Measurements from ENCODE around the gene ADAM19.
A peak's percentile ranks its signal among the peaks of the same experiment; 100 is the strongest.

ADAM19 gene

DNA sequence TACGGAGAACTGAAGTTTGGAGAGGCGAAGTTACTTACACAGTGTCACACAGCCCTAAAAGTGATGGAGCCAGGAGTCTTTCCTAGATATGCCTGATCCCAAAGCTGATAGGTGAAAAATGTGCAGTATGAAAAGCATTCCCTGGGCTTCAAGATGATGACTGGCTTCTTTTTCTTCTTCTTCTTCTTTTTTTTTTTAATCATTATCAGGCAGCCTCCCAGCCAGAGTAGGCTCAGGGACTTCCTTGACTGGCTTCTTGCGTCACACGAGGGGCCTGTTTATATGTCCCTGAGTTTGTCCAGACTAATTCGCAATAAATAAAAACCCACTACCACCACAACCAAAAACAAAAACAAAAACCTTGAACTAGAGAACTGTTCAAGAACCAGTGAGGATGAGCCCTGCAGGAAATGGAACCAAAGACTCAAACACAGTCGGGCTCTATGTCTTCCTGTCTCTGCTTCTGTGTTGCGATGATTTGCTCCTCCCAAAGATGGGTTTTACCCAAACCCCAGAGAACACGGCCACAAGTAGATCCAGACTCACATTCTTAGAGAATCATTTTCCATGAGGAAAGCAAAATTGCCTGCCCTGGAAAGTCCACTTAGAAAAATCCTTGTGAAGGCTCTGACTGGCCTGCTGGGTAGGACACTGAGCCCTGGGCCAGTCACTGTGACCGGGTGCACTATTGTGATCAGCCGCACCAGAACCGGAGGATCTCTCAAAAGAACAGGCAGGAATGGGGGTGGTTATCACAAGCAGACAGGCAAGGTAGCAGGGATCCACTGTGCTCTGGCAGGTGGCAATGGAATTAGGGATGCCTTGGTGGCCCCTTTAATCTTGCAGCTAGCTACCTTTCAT lies 38.0 kb upstream of the ADAM19 start:
- Mint-ChIP-seq H3K27ac (no peak overlapping the region), H3K4me1 (peaks cover 32% of the 10 kb centered on the region), H3K27me3 (ENCODE audit: low read depth, poor library complexity) (peaks cover 4% of the 10 kb centered on the region), H3K9me3 (peaks cover 3% of the 10 kb centered on the region), H3K36me3 (ENCODE audit: low read depth) (no peaks in the 10 kb centered on the region), H3K4me3 (no peak overlapping the region)
- TF ChIP-seq, protein P1, sequence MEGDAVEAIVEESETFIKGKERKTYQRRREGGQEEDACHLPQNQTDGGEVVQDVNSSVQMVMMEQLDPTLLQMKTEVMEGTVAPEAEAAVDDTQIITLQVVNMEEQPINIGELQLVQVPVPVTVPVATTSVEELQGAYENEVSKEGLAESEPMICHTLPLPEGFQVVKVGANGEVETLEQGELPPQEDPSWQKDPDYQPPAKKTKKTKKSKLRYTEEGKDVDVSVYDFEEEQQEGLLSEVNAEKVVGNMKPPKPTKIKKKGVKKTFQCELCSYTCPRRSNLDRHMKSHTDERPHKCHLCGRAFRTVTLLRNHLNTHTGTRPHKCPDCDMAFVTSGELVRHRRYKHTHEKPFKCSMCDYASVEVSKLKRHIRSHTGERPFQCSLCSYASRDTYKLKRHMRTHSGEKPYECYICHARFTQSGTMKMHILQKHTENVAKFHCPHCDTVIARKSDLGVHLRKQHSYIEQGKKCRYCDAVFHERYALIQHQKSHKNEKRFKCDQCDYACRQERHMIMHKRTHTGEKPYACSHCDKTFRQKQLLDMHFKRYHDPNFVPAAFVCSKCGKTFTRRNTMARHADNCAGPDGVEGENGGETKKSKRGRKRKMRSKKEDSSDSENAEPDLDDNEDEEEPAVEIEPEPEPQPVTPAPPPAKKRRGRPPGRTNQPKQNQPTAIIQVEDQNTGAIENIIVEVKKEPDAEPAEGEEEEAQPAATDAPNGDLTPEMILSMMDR (IDR thresholded peaks at IDR 0.05): no peak
- no peak for DNase-seq

DNA sequence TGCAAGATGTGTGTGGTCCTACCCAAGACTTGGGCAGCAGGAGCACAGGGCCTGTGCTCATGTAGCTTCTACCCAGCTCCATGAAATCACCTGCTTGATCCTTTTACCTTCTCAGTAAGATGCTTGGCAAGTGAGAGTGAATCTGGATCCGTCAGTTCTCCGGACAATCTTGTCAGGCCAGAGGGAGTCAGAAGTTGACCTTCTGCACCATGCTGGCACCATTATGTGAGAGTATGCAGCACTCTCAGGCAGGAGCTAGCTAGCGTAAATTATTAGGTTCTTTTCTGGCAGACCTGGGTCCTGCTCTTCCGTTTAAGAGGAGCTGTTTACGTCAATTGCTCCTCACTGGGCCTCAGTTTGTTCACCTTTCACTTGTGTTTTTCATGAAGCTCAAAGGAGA lies 37.0 kb upstream of the ADAM19 start:
- TF ChIP-seq, protein P1 (IDR thresholded peaks at IDR 0.05): no peak
- Mint-ChIP-seq H3K4me1 (peaks cover 32% of the 10 kb centered on the region), H3K4me3 (peak overlapping the region; percentile 16), H3K27ac (peak overlapping the region; percentile 26), H3K27me3 (ENCODE audit: low read depth, poor library complexity) (peaks cover 8% of the 10 kb centered on the region), H3K9me3 (peaks cover 3% of the 10 kb centered on the region), H3K36me3 (ENCODE audit: low read depth) (peaks cover 4% of the 10 kb centered on the region)
- DNase-seq: no peak

DNA sequence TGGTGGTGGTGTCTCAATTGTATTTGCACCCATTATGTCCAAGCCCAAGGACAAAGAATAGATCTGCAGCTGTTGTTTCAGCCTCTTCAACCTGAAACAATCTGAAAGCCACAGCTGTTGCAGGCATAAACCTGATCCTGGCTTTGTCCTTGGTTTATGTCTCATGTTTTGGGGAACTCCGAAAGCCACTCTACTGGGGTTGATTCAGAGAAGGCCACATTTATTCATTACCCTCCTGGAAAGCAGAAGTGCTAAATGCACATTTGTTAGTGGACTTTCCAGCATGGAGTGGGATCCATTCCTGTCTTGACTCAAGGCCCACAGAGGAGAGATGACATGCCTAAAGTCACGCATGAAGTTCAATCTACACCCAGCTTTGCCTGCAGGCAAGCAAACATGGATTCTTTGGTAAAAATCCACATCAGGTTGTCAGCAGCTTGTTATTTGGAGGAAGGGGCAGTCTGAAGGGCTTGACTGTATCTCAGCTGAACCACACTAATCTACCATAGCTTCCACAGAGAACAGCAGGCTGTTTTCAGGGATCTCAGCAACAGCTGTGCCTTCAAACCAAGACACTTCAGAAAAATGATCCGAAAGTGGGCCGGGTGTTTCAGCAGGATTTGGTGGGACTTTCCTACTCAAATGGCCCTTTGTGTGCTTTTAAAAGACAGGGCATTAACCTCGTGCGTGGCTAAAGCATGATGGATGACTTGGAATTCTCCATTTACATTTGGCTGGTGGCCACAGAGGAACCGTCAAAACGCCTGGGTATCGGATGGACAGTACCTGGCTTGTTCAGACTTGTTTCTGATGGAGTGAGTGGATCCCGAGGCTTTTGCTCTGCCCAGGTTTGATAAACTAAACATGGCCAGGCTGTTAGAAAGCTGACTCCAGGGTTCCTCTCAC lies 36.2 kb upstream of the ADAM19 start:
- no peak for DNase-seq
- Mint-ChIP-seq H3K4me3 (no peak overlapping the region), H3K36me3 (ENCODE audit: low read depth) (peaks cover 4% of the 10 kb centered on the region), H3K27ac (peak overlapping the region; percentile 17), H3K4me1 (peaks cover 32% of the 10 kb centered on the region), H3K9me3 (peaks cover 3% of the 10 kb centered on the region), H3K27me3 (ENCODE audit: low read depth, poor library complexity) (peaks cover 8% of the 10 kb centered on the region)
- TF ChIP-seq, protein P1 (IDR thresholded peaks at IDR 0.05): no peak

DNA sequence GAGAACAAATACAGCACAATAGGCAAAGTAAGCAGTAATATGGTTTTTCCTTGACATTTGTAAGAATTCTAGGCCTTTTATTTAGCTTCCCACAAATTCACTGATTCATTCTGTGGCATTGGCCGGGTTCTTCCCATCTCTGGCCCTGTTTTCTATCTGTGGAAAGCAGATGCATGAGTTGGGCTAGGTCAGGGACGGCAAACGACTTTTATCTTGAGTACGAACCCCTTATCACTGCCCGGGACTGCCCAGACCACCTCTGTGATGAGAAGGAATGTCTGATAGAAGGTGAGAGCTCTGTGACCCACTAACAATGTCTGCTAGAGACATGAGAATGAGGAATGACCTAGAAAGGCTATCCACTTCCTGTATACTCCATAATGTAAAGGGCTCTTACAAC lies 35.4 kb upstream of the ADAM19 start:
- TF ChIP-seq, protein P1 (IDR thresholded peaks at IDR 0.05): no peak
- DNase-seq: no peak
- no peak overlapping the region for H3K27ac Mint-ChIP-seq

DNA sequence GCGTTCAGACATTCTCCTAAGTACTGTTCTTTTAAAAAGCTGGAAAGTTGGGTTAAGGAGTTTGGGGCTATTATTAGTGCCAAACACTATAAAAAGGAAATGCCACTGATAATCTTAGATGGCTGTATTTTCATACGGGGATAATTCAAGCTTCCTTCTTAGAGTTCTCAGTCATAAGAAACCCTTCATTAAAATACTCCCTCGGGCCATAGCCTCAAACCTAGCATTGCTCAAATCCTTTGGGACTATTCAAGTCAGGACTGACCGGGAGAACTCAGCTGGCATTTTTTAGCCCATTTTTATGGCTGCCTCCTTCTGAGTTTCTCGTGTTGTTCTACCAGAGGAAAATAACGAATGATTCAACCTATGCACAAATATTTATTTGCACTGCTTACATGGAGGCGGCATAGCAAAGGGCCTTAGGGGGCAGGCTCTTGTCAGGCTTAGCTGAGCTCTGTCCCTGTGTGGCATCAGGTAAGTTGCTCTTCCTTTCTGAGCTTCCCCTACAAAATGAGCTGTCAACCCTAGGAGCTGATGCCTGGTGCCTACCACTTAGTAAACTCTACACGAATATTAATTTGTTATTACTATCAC lies 33.5 kb upstream of the ADAM19 start:
- Mint-ChIP-seq H3K27me3 (ENCODE audit: low read depth, poor library complexity) (peaks cover 8% of the 10 kb centered on the region), H3K4me3 (no peak overlapping the region), H3K9me3 (peaks cover 3% of the 10 kb centered on the region), H3K27ac (no peak overlapping the region), H3K36me3 (ENCODE audit: low read depth) (peaks cover 4% of the 10 kb centered on the region), H3K4me1 (peaks cover 32% of the 10 kb centered on the region)
- TF ChIP-seq, protein P1 (IDR thresholded peaks at IDR 0.05): no peak
- no peak for DNase-seq

More for the DNA sequence above, 35.4 kb upstream of the ADAM19 start:
- peaks cover 32% of the 10 kb centered on the region for H3K4me1 Mint-ChIP-seq
- H3K4me3 Mint-ChIP-seq: no peak overlapping the region
- peaks cover 4% of the 10 kb centered on the region for H3K36me3 Mint-ChIP-seq (ENCODE audit: low read depth)
- H3K27me3 Mint-ChIP-seq (ENCODE audit: low read depth, poor library complexity): peaks cover 8% of the 10 kb centered on the region
- peaks cover 3% of the 10 kb centered on the region for H3K9me3 Mint-ChIP-seq
